OCI-LY7 (cell line): ENCODE results near the gene PLEKHM3. TPM values are rescaled to one million over a fixed set of nuclear protein-coding genes. Genes with fewer than 3 reads are reported as not detected.

ENCODE experiments used
- BruUV-seq: library from RNA; stranded (reverse); fragments of 400-500 nt; replicated peaks from 2 replicates; lab custom pipeline; 2021; lab: Mats Ljungman, UMichigan
- CTCF ChIA-PET: fragments of 300-600 bp; sonication (Branson Sonifier 250); formaldehyde crosslinking; loops from one replicate; lab custom pipeline; 2022; ENCODE audit warnings: antibody characterized with exemption; ENCODE audit not compliant: unreplicated experiment; lab: Charles Lee
- POLR2A ChIA-PET: fragments of 300-600 bp; sonication (Branson Sonifier 250); formaldehyde crosslinking; loops from one replicate; lab custom pipeline; 2022; ENCODE audit warnings: antibody characterized with exemption; lab: Charles Lee
- DNase-seq: peaks from one replicate; pipeline ENCODE4 v3.0.0-alpha.2; 2015; ENCODE audit warnings: low spot score
- H2AFZ ChIP-seq: fragments of 200-600 bp; sonication (generic), shearing (Covaris generic); 2 replicates; pipeline ENCODE4 v1.6.1; 2014; ENCODE audit warnings: mild to moderate bottlenecking, antibody characterized with exemption, low read length, moderate library complexity
- H3K27ac ChIP-seq: fragments of 200-600 bp; sonication (generic); 2 replicates; pipeline ENCODE4 v1.5.1; 2014; ENCODE audit warnings: mixed run types, low read depth, mild to moderate bottlenecking, moderate library complexity, low read length, inconsistent platforms; ENCODE audit not compliant: poor library complexity, severe bottlenecking
- H3K36me3 ChIP-seq: fragments of 200-600 bp; sonication (generic); 2 replicates; pipeline ENCODE4 v1.6.1; 2014; ENCODE audit warnings: mild to moderate bottlenecking, antibody characterized with exemption, low read length, moderate library complexity, mixed read lengths; ENCODE audit not compliant: insufficient read depth
- H3K4me1 ChIP-seq: fragments of 200-600 bp; sonication (generic); 2 replicates; pipeline ENCODE4 v1.5.1; 2014; ENCODE audit warnings: mild to moderate bottlenecking, low read length; ENCODE audit not compliant: insufficient read depth, poor library complexity, severe bottlenecking
- H3K4me2 ChIP-seq: fragments of 200-600 bp; sonication (generic); 2 replicates; pipeline ENCODE4 v1.6.1; 2014; ENCODE audit warnings: mild to moderate bottlenecking, low read length
- H3K4me3 ChIP-seq: fragments of 200-600 bp; sonication (generic); 2 replicates; pipeline ENCODE4 v1.5.1; 2014; ENCODE audit warnings: mild to moderate bottlenecking, low read depth, low read length; ENCODE audit not compliant: poor library complexity, severe bottlenecking
- H3K79me2 ChIP-seq: fragments of 200-600 bp; sonication (generic); 2 replicates; pipeline ENCODE4 v1.6.1; 2016; ENCODE audit warnings: low read depth, mild to moderate bottlenecking, low read length, moderate library complexity, mixed read lengths; ENCODE audit not compliant: insufficient read depth
- H3K9me2 ChIP-seq: fragments of 200-600 bp; sonication (generic); 2 replicates; pipeline ENCODE4 v1.6.1; 2016; ENCODE audit warnings: mild to moderate bottlenecking, low read length, mixed read lengths; ENCODE audit not compliant: insufficient read depth
- H3K9me3 ChIP-seq: fragments of 200-600 bp; sonication (generic); 2 replicates; pipeline ENCODE4 v1.6.1; 2014; ENCODE audit warnings: mild to moderate bottlenecking, mixed run types, low read length, mixed read lengths
- H4K20me1 ChIP-seq: fragments of 200-600 bp; sonication (generic); 2 replicates; pipeline ENCODE4 v1.6.1; 2014; ENCODE audit warnings: mild to moderate bottlenecking, antibody characterized with exemption, low read length, moderate library complexity, mixed read lengths; ENCODE audit not compliant: insufficient read depth
- CTCF ChIP-seq: fragments of 200-600 bp; sonication (generic); conservative IDR thresholded peaks from 2 replicates; pipeline ENCODE4 v1.5.1; 2014; ENCODE audit warnings: mild to moderate bottlenecking, antibody characterized with exemption, low read length, moderate library complexity, mixed read lengths
- EZH2phosphoT487 ChIP-seq: fragments of 200-600 bp; sonication (generic); IDR thresholded peaks from 2 replicates; pipeline ENCODE4 v1.6.1; 2018; ENCODE audit warnings: low read depth, borderline replicate concordance, mild to moderate bottlenecking, mixed run types, antibody characterized with exemption, low read length, moderate library complexity, mixed read lengths
- intact Hi-C: fragments of 100-400 bp; cut with micrococcal nuclease; formaldehyde crosslinking; loops from one replicate; pipeline ENCODE4 v1.10.0; 2022; ENCODE audit not compliant: unreplicated experiment
- total RNA-seq, 2 experiments: library from RNA; depleted of rRNA in 1 of 2; stranded (reverse); fragments of >200 nt in 1 of 2; shearing (Covaris generic) in 1 of 2; gene quantifications; 2 replicates each; pipeline ENCODE4 v1.2.3, GENCODE V29; 2014 to 2022

Gene PLEKHM3
- total RNA-seq, 2 experiments from 2014 or later, result 3.7 to 6.3 TPM

GRCh38 chr2:207871911-207872310, 153.4 kb downstream of the PLEKHM3 start:
- CTCF ChIA-PET, result no interaction called here
- Histone ChIP-seq H3K9me2 (no peaks in the 10 kb centered on the region), H4K20me1 (no peaks in the 10 kb centered on the region), H3K4me3 (no peak overlapping the region), H3K36me3 (no peaks in the 10 kb centered on the region), H3K4me2 (no peak overlapping the region), H3K27ac (no peak overlapping the region), H2AFZ (no peak overlapping the region), H3K9me3 (no peaks in the 10 kb centered on the region), H3K79me2 (no peaks in the 10 kb centered on the region), H3K4me1 (no peaks in the 10 kb centered on the region)
- POLR2A ChIA-PET, result interaction anchor here (0.6 kb wide), 1 partner anchor 610 kb away, joined by 4 read pairs; no protein-coding TSS in a partner anchor
- no peak for TF ChIP-seq CTCF
- no peak for DNase-seq
- no TSS peak for BruUV-seq
- intact Hi-C loops, result no loop called here

GRCh38 chr2:207871506-207871905, 153.8 kb downstream of the PLEKHM3 start:
- Histone ChIP-seq H3K4me1 (no peaks in the 10 kb centered on the region), H3K27ac (no peak overlapping the region), H3K4me2 (no peak overlapping the region), H2AFZ (no peak overlapping the region), H3K79me2 (no peaks in the 10 kb centered on the region), H3K4me3 (no peak overlapping the region), H3K36me3 (no peaks in the 10 kb centered on the region), H3K9me2 (no peaks in the 10 kb centered on the region), H4K20me1 (no peaks in the 10 kb centered on the region), H3K9me3 (no peaks in the 10 kb centered on the region)
- POLR2A ChIA-PET, result interaction anchor here (0.6 to 1.2 kb wide), 3 partner anchors 12 to 609 kb away, joined by 4 to 5 read pairs (median 4); no protein-coding TSS in a partner anchor
- BruUV-seq, result no TSS peak
- TF ChIP-seq CTCF (no peak), EZH2phosphoT487 (no peak)
- intact Hi-C loops, result no loop called here
- no peak for DNase-seq
- CTCF ChIA-PET, result no interaction called here

- no peak overlapping the region for H3K27ac ChIP-seq
- no peaks in the 10 kb centered on the region for H3K36me3 ChIP-seq
- no TSS peak for BruUV-seq
- no peak overlapping the region for H2AFZ ChIP-seq
- no peaks in the 10 kb centered on the region for H3K9me2 ChIP-seq
- no peak overlapping the region for H3K4me2 ChIP-seq
- no peak overlapping the region for H3K4me3 ChIP-seq
- no peaks in the 10 kb centered on the region for H4K20me1 ChIP-seq
- ChIA-PET POLR2A (interaction anchor here (1.0 to 1.2 kb wide), 2 partner anchors 12 to 59 kb away, joined by 4 to 5 read pairs; no protein-coding TSS in a partner anchor), CTCF (no interaction called here)
- H3K9me3 ChIP-seq, result no peaks in the 10 kb centered on the region
- DNase-seq, result no peak
- intact Hi-C loops, result no loop called here
- TF ChIP-seq EZH2phosphoT487 (no peak), CTCF (no peak)
- H3K4me1 ChIP-seq, result no peaks in the 10 kb centered on the region
- no peaks in the 10 kb centered on the region for H3K79me2 ChIP-seq
Observed at GRCh38 chr2:207870814-207871213, 154.5 kb downstream of the PLEKHM3 start.
